HEK293 (cell line): ENCODE data around the gene ASIC1.

Experiments used
- CTCF ChIP-seq: fragments of 450-650 bp; formaldehyde crosslinking; IDR thresholded peaks from 2 replicates; pipeline ENCODE4 v1.5.1; 2016; ENCODE audit warnings: missing biosample characterization, missing genetic modification characterization
- ELK4 ChIP-seq: IDR thresholded peaks from 2 replicates; pipeline ENCODE4 v1.6.1; 2011; ENCODE audit warnings: mild to moderate bottlenecking, low read depth, low read length, borderline replicate concordance
- KLF17 ChIP-seq: fragments of 450-650 bp; formaldehyde crosslinking; IDR thresholded peaks from 2 replicates; pipeline ENCODE4 v1.5.1; 2016; ENCODE audit warnings: missing biosample characterization, missing genetic modification characterization
- PRDM1 ChIP-seq: fragments of 450-650 bp; formaldehyde crosslinking; IDR thresholded peaks from 2 replicates; pipeline ENCODE4; 2016; ENCODE audit warnings: missing biosample characterization, missing genetic modification characterization
- REST ChIP-seq: fragments of 450-650 bp; formaldehyde crosslinking; IDR thresholded peaks from 2 replicates; pipeline ENCODE4 v1.5.1; 2016; ENCODE audit warnings: missing biosample characterization, missing genetic modification characterization
- SETDB1 ChIP-seq: IDR thresholded peaks from one replicate; pipeline ENCODE4 v1.6.1; 2017; ENCODE audit warnings: mild to moderate bottlenecking, low read length, moderate library complexity, mixed read lengths; ENCODE audit not compliant: insufficient read length
- ZNF138 ChIP-seq: fragments of 450-650 bp; formaldehyde crosslinking; IDR thresholded peaks from 2 replicates; pipeline ENCODE4 v1.5.1; 2016; ENCODE audit warnings: missing biosample characterization, missing genetic modification characterization, borderline replicate concordance
- ZNF175 ChIP-seq: fragments of 450-650 bp; formaldehyde crosslinking; IDR thresholded peaks from 2 replicates; pipeline ENCODE4 v1.5.1; 2016; ENCODE audit warnings: missing biosample characterization, missing genetic modification characterization
- ZNF501 ChIP-seq: fragments of 450-650 bp; formaldehyde crosslinking; IDR thresholded peaks from 2 replicates; pipeline ENCODE4 v1.5.1; 2016; ENCODE audit warnings: missing biosample characterization, missing genetic modification characterization
- ZNF549 ChIP-seq: fragments of 450-650 bp; IDR thresholded peaks from 2 replicates; pipeline ENCODE4 v1.5.1; 2018; ENCODE audit warnings: missing biosample characterization, missing genetic modification characterization, mild to moderate bottlenecking, inconsistent platforms, moderate library complexity
- ZNF560 ChIP-seq: fragments of 450-650 bp; formaldehyde crosslinking; IDR thresholded peaks from 2 replicates; pipeline ENCODE4 v1.5.1; 2017; ENCODE audit warnings: missing biosample characterization, missing genetic modification characterization, borderline replicate concordance
- ZNF571 ChIP-seq: fragments of 450-650 bp; formaldehyde crosslinking; IDR thresholded peaks from 2 replicates; pipeline ENCODE4 v1.5.0; 2017; ENCODE audit warnings: missing biosample characterization, missing genetic modification characterization
- ZNF621 ChIP-seq: fragments of 450-650 bp; formaldehyde crosslinking; IDR thresholded peaks from 2 replicates; pipeline ENCODE4 v1.5.1; 2017; ENCODE audit warnings: missing biosample characterization, missing genetic modification characterization
- ZNF843 ChIP-seq: fragments of 450-650 bp; formaldehyde crosslinking; IDR thresholded peaks from 2 replicates; pipeline ENCODE4 v1.5.1; 2016; ENCODE audit warnings: missing biosample characterization, missing genetic modification characterization

- TF ChIP-seq ZNF560 (tag by site-specific recombination) (no peak), ZNF571 (tag by site-specific recombination) (no peak), CTCF (tag by site-specific recombination) (no peak), ELK4 (no peak), ZNF843 (tag by site-specific recombination) (no peak), KLF17 (tag by site-specific recombination) (no peak), REST (no peak), ZNF138 (tag by site-specific recombination) (no peak), PRDM1 (tag by site-specific recombination) (no peak), ZNF549 (tag by site-specific recombination) (no peak), ZNF175 (tag by site-specific recombination) (no peak), SETDB1 (no peak), ZNF621 (tag by site-specific recombination) (no peak), ZNF501 (tag by site-specific recombination) (no peak)
These were observed 40.6 kb downstream of the ASIC1 start for GRCh38 chr12:50097952-50098351.
